Measurements from ENCODE around the gene USP43. TPM values are rescaled to one million over a fixed set of nuclear protein-coding genes. Genes with fewer than 3 reads are reported as not detected.
"Not testable (repeated sequence)": the region's sequence is repeated elsewhere in the genome, so short reads cannot be mapped to it uniquely, and the experiment has no call there.

Gene USP43
- total RNA-seq, 1 donor from 2014 or later: 7.0 TPM

GRCh38 chr17:9598661-9599060 is 46.7 kb upstream of the USP43 start:
- Mint-ChIP-seq H3K27ac (ENCODE audit: unreplicated experiment) (no peak overlapping the region), H3K4me1 (ENCODE audit: low read depth, unreplicated experiment) (no peaks in the 10 kb centered on the region), H3K9me3 (ENCODE audit: unreplicated experiment) (peaks cover 4% of the 10 kb centered on the region), H3K36me3 (ENCODE audit: low read depth, unreplicated experiment) (no peaks in the 10 kb centered on the region), H3K4me3 (ENCODE audit: unreplicated experiment) (no peak overlapping the region), H3K27me3 (ENCODE audit: low read depth, unreplicated experiment) (peaks cover 9% of the 10 kb centered on the region)
- FAIRE-seq: no peak
- no peaks in the 10 kb centered on the region for H3K36me3 ChIP-seq (ENCODE audit: insufficient read depth, low read length)
- no peak overlapping the region for H3K4me2 ChIP-seq (ENCODE audit: low read length)
- no peak overlapping the region for H3K9ac ChIP-seq (ENCODE audit: low read length)
- no peak for TF ChIP-seq CTCF (IDR thresholded peaks at IDR 0.05; ENCODE audit: insufficient read depth, low read depth, low read length)
- no peak for TF ChIP-seq EZH2 (IDR thresholded peaks at IDR 0.05; ENCODE audit: insufficient read depth, low read length)
- H3K4me1 ChIP-seq (ENCODE audit: insufficient read depth, low read length): no peaks in the 10 kb centered on the region
- H3K27me3 ChIP-seq (ENCODE audit: insufficient read depth, low read length): no peaks in the 10 kb centered on the region
- no peak overlapping the region for H2AFZ ChIP-seq (ENCODE audit: low read depth, low read length)
- DNase-seq (ENCODE audit: low read depth): no peak
- H3K27ac ChIP-seq (ENCODE audit: low read depth, low read length): no peak overlapping the region
- H3K79me2 ChIP-seq (ENCODE audit: insufficient read depth, low read length): no peaks in the 10 kb centered on the region
- no peak overlapping the region for H3K4me3 ChIP-seq (ENCODE audit: insufficient read depth, low read depth, low read length)
- H4K20me1 ChIP-seq (ENCODE audit: insufficient read depth, low read length): no peaks in the 10 kb centered on the region
- H3K9me3 ChIP-seq (ENCODE audit: insufficient read depth, low read depth, low read length): no peaks in the 10 kb centered on the region

GRCh38 chr17:9604583-9604982 is 40.7 kb upstream of the USP43 start:
- not testable (repeated sequence) for DNase-seq (ENCODE audit: low read depth); H3K27ac ChIP-seq (ENCODE audit: low read depth, low read length); H3K9ac ChIP-seq (ENCODE audit: low read length); H3K9me3 ChIP-seq (ENCODE audit: insufficient read depth, low read depth, low read length); H2AFZ ChIP-seq (ENCODE audit: low read depth, low read length); H3K36me3 Mint-ChIP-seq (ENCODE audit: low read depth, unreplicated experiment); H3K4me1 ChIP-seq (ENCODE audit: insufficient read depth, low read length); H3K27ac Mint-ChIP-seq (ENCODE audit: unreplicated experiment); H3K27me3 Mint-ChIP-seq (ENCODE audit: low read depth, unreplicated experiment); FAIRE-seq; H3K36me3 ChIP-seq (ENCODE audit: insufficient read depth, low read length); H3K4me3 ChIP-seq (ENCODE audit: insufficient read depth, low read depth, low read length); H4K20me1 ChIP-seq (ENCODE audit: insufficient read depth, low read length); H3K79me2 ChIP-seq (ENCODE audit: insufficient read depth, low read length); H3K27me3 ChIP-seq (ENCODE audit: insufficient read depth, low read length); H3K4me2 ChIP-seq (ENCODE audit: low read length); H3K4me1 Mint-ChIP-seq (ENCODE audit: low read depth, unreplicated experiment); H3K4me3 Mint-ChIP-seq (ENCODE audit: unreplicated experiment); H3K9me3 Mint-ChIP-seq (ENCODE audit: unreplicated experiment)

GRCh38 chr17:9606453-9606852 is 38.9 kb upstream of the USP43 start:
- H3K4me2 ChIP-seq (ENCODE audit: low read length): no peak overlapping the region
- Mint-ChIP-seq H3K27me3 (ENCODE audit: low read depth, unreplicated experiment) (peaks cover 2% of the 10 kb centered on the region), H3K9me3 (ENCODE audit: unreplicated experiment) (no peaks in the 10 kb centered on the region), H3K4me1 (ENCODE audit: low read depth, unreplicated experiment) (no peaks in the 10 kb centered on the region), H3K36me3 (ENCODE audit: low read depth, unreplicated experiment) (no peaks in the 10 kb centered on the region), H3K4me3 (ENCODE audit: unreplicated experiment) (no peak overlapping the region), H3K27ac (ENCODE audit: unreplicated experiment) (no peak overlapping the region)
- H4K20me1 ChIP-seq (ENCODE audit: insufficient read depth, low read length): no peaks in the 10 kb centered on the region
- H3K36me3 ChIP-seq (ENCODE audit: insufficient read depth, low read length): no peaks in the 10 kb centered on the region
- TF ChIP-seq EZH2 (IDR thresholded peaks at IDR 0.05; ENCODE audit: insufficient read depth, low read length) (no peak), CTCF (IDR thresholded peaks at IDR 0.05; ENCODE audit: insufficient read depth, low read depth, low read length) (no peak)
- FAIRE-seq (no peak), DNase-seq (ENCODE audit: low read depth) (no peak)
- H3K79me2 ChIP-seq (ENCODE audit: insufficient read depth, low read length): no peaks in the 10 kb centered on the region
- no peaks in the 10 kb centered on the region for H3K4me1 ChIP-seq (ENCODE audit: insufficient read depth, low read length)
- no peaks in the 10 kb centered on the region for H3K27me3 ChIP-seq (ENCODE audit: insufficient read depth, low read length)
- no peak overlapping the region for H3K9ac ChIP-seq (ENCODE audit: low read length)
- no peaks in the 10 kb centered on the region for H3K9me3 ChIP-seq (ENCODE audit: insufficient read depth, low read depth, low read length)
- no peak overlapping the region for H3K27ac ChIP-seq (ENCODE audit: low read depth, low read length)
- H3K4me3 ChIP-seq (ENCODE audit: insufficient read depth, low read depth, low read length): no peak overlapping the region
- H2AFZ ChIP-seq (ENCODE audit: low read depth, low read length): no peak overlapping the region

- H3K27me3 Mint-ChIP-seq (ENCODE audit: low read depth, unreplicated experiment); H3K9me3 Mint-ChIP-seq (ENCODE audit: unreplicated experiment): not testable (repeated sequence)
These were observed 38.3 kb upstream of the USP43 start for GRCh38 chr17:9607058-9607457.

More at GRCh38 chr17:9607058-9607457, 38.3 kb upstream of the USP43 start:
- not testable (repeated sequence) for H3K4me1 ChIP-seq (ENCODE audit: insufficient read depth, low read length); H3K36me3 Mint-ChIP-seq (ENCODE audit: low read depth, unreplicated experiment); H3K36me3 ChIP-seq (ENCODE audit: insufficient read depth, low read length); H4K20me1 ChIP-seq (ENCODE audit: insufficient read depth, low read length); DNase-seq (ENCODE audit: low read depth); H3K4me3 ChIP-seq (ENCODE audit: insufficient read depth, low read depth, low read length); H3K4me1 Mint-ChIP-seq (ENCODE audit: low read depth, unreplicated experiment); H3K9ac ChIP-seq (ENCODE audit: low read length); H3K9me3 ChIP-seq (ENCODE audit: insufficient read depth, low read depth, low read length); H3K79me2 ChIP-seq (ENCODE audit: insufficient read depth, low read length); H2AFZ ChIP-seq (ENCODE audit: low read depth, low read length); H3K4me2 ChIP-seq (ENCODE audit: low read length); H3K27ac ChIP-seq (ENCODE audit: low read depth, low read length); H3K27ac Mint-ChIP-seq (ENCODE audit: unreplicated experiment); H3K27me3 ChIP-seq (ENCODE audit: insufficient read depth, low read length); H3K4me3 Mint-ChIP-seq (ENCODE audit: unreplicated experiment); FAIRE-seq

Data from astrocyte (in vitro differentiated cells and primary cell).